Keratinocyte (primary cell): ENCODE results near the gene RPIA. TPM values are rescaled to one million over a fixed set of nuclear protein-coding genes. Genes with fewer than 3 reads are reported as not detected.

Source experiments
- DNase-seq: peaks from one replicate; pipeline ENCODE4 v3.0.0-alpha.2; 2011; ENCODE audit warnings: low read depth, missing footprints, low spot score
- FAIRE-seq: peaks from 2 replicates; lab custom pipeline; 2011; peaks lifted over from hg19 to GRCh38; lab: Jason Lieb, UNC
- H2AFZ ChIP-seq: 2 replicates; pipeline ENCODE4 v1.6.0; 2012; ENCODE audit warnings: low read length, control low read depth, inconsistent platforms; ENCODE audit not compliant: control insufficient read depth
- H3K27ac ChIP-seq: 2 replicates; pipeline ENCODE4 v1.5.1; 2011; ENCODE audit warnings: low read length; ENCODE audit not compliant: control insufficient read depth, insufficient read depth
- H3K27me3 ChIP-seq: 3 replicates; pipeline ENCODE4 v1.6.0; 2011; ENCODE audit warnings: low read length; ENCODE audit not compliant: control insufficient read depth, insufficient read depth; ENCODE audit errors: extremely low read depth
- H3K36me3 ChIP-seq, 2 experiments: 2 replicates in 1 of 2; 3 replicates in 1 of 2; pipeline ENCODE4 v1.5.1; 2011; ENCODE audit warnings: low read length in 2 of 2, mild to moderate bottlenecking in 1 of 2; ENCODE audit not compliant: control insufficient read depth in 2 of 2, insufficient read depth in 2 of 2; ENCODE audit errors: extremely low read depth in 1 of 2
- H3K4me1 ChIP-seq: 3 replicates; pipeline ENCODE4 v1.5.1; 2011; ENCODE audit warnings: low read length; ENCODE audit not compliant: control insufficient read depth, insufficient read depth; ENCODE audit errors: extremely low read depth
- H3K4me2 ChIP-seq: 3 replicates; pipeline ENCODE4 v1.6.0; 2011; ENCODE audit warnings: low read depth, low read length; ENCODE audit not compliant: control insufficient read depth, insufficient read depth; ENCODE audit errors: extremely low read depth
- H3K4me3 ChIP-seq, 3 experiments: fragments of 200-600 bp in 1 of 3; sonication (generic) in 1 of 3; 2 replicates in 2 of 3; 3 replicates in 1 of 3; pipeline ENCODE4 v1.5.1; 2011 to 2016; ENCODE audit warnings: low read length in 3 of 3, mild to moderate bottlenecking in 3 of 3, control low read depth in 2 of 3, inconsistent platforms in 1 of 3, low read depth in 1 of 3, mixed read lengths in 1 of 3, mixed run types in 1 of 3, moderate library complexity in 1 of 3; ENCODE audit not compliant: control insufficient read depth in 2 of 3, insufficient read depth in 2 of 3; ENCODE audit errors: extremely low read depth in 1 of 3
- H3K79me2 ChIP-seq: 2 replicates; pipeline ENCODE4 v1.6.0; 2012; ENCODE audit warnings: low read length; ENCODE audit not compliant: control insufficient read depth, insufficient read depth
- H3K9ac ChIP-seq: 3 replicates; pipeline ENCODE4 v1.6.0; 2011; ENCODE audit warnings: low read length; ENCODE audit not compliant: control insufficient read depth, insufficient read depth; ENCODE audit errors: extremely low read depth
- H3K9me1 ChIP-seq: 3 replicates; pipeline ENCODE4 v1.6.0; 2011; ENCODE audit warnings: low read length; ENCODE audit not compliant: control insufficient read depth, insufficient read depth; ENCODE audit errors: extremely low read depth
- H3K9me3 ChIP-seq: 2 replicates; pipeline ENCODE4 v1.5.1; 2012; ENCODE audit warnings: low read depth, low read length; ENCODE audit not compliant: control insufficient read depth
- H4K20me1 ChIP-seq: 3 replicates; pipeline ENCODE4 v1.6.0; 2011; ENCODE audit warnings: low read length; ENCODE audit not compliant: control insufficient read depth, insufficient read depth; ENCODE audit errors: extremely low read depth
- CTCF ChIP-seq, 3 experiments: IDR thresholded peaks in 1 of 3; conservative IDR thresholded peaks in 1 of 3; optimal IDR thresholded peaks in 1 of 3; 2 replicates in 2 of 3; 3 replicates in 1 of 3; pipeline versions ENCODE3 to v1.5.1; 2011; ENCODE audit warnings: low read length in 3 of 3, mild to moderate bottlenecking in 3 of 3, moderate library complexity in 2 of 3, control low read depth in 1 of 3, inconsistent platforms in 1 of 3; ENCODE audit not compliant: insufficient read depth in 2 of 3; ENCODE audit errors: extremely low read depth in 1 of 3
- EZH2 ChIP-seq: IDR thresholded peaks from one replicate; pipeline ENCODE4 v1.6.1; 2012; ENCODE audit warnings: inconsistent platforms, mild to moderate bottlenecking, low read length, moderate library complexity
- dilution Hi-C: fragments of 300-500 bp; cut with MboI; formaldehyde crosslinking; loops from one replicate; pipeline ENCODE4 v1.7.0; 2020; ENCODE audit warnings: low sequenced_read_pairs; ENCODE audit not compliant: extremely low pct_ligation_motif_present
- polyA plus RNA-seq, 5 experiments: library from polyadenylated mRNA; depleted of rRNA in 3 of 5; stranded (reverse) in 3 of 5; stranded (forward) in 1 of 5; unstranded in 1 of 5; fragments of >200 nt; gene quantifications; 1 replicate in 1 of 5; 2 replicates in 3 of 5; 3 replicates in 1 of 5; pipeline versions ENCODE4 v1.2.1 to v1.2.3, GENCODE V29; 2011 to 2012; ENCODE audit warnings: missing spikeins in 2 of 5, low read depth in 1 of 5, low replicate concordance in 1 of 5

RPIA gene
- polyA plus RNA-seq, 1 donor (not counting 4 experiments of a cell fraction or from before 2014, with no cell fraction given): 11.4 TPM

GRCh38 chr2:88686320-88686719, 5.2 kb upstream of the RPIA start:
- Histone ChIP-seq H3K4me3 (no peak overlapping the region), H2AFZ (no peak overlapping the region), H3K9ac (no peak overlapping the region), H4K20me1 (no peaks in the 10 kb centered on the region), H3K9me1 (no peaks in the 10 kb centered on the region), H3K79me2 (peaks cover 7% of the 10 kb centered on the region), H3K4me1 (peaks cover 8% of the 10 kb centered on the region), H3K9me3 (no peaks in the 10 kb centered on the region), H3K4me2 (no peak overlapping the region), H3K27ac (no peak overlapping the region), H3K27me3 (no peaks in the 10 kb centered on the region), H3K36me3 (no peaks in the 10 kb centered on the region)
- TF ChIP-seq CTCF (optimal IDR thresholded peaks at IDR 0.05 in 1 of 3, IDR thresholded peaks at IDR 0.05 in 1 of 3, conservative IDR thresholded peaks at IDR 0.05 in 1 of 3; ENCODE audit: extremely low read depth in 1 of 3, insufficient read depth in 2 of 3, low read length in 3 of 3) (no peak), EZH2 (no peak)
- DNase-seq (no peak), FAIRE-seq (no peak)
- dilution Hi-C loops: no loop called here

GRCh38 chr2:88687384-88687783, 4.1 kb upstream of the RPIA start:
- Histone ChIP-seq H3K9ac (no peak overlapping the region), H3K36me3 (no peaks in the 10 kb centered on the region), H4K20me1 (no peaks in the 10 kb centered on the region), H3K4me3 (no peak overlapping the region), H3K4me1 (peaks cover 8% of the 10 kb centered on the region), H2AFZ (no peak overlapping the region), H3K9me1 (no peaks in the 10 kb centered on the region), H3K27ac (no peak overlapping the region), H3K79me2 (peaks cover 14% of the 10 kb centered on the region), H3K9me3 (no peaks in the 10 kb centered on the region), H3K27me3 (no peaks in the 10 kb centered on the region), H3K4me2 (no peak overlapping the region)
- TF ChIP-seq EZH2 (no peak), CTCF (optimal IDR thresholded peaks at IDR 0.05 in 1 of 3, IDR thresholded peaks at IDR 0.05 in 1 of 3, conservative IDR thresholded peaks at IDR 0.05 in 1 of 3; ENCODE audit: extremely low read depth in 1 of 3, insufficient read depth in 2 of 3, low read length in 3 of 3) (no peak)
- dilution Hi-C loops: no loop called here
- no peak for FAIRE-seq
- DNase-seq: no peak
